KMS-11 (cell line): ENCODE measurements around the gene EIF5.

Experiments
- H2AFZ ChIP-seq: fragments of 200-600 bp; sonication (generic); 2 replicates; pipeline ENCODE4 v1.6.1; 2016; ENCODE audit warnings: antibody characterized with exemption, mixed run types, low read depth
- H3K27ac ChIP-seq: fragments of 200-600 bp; sonication (generic); 2 replicates; pipeline ENCODE4 v1.6.1; 2016; ENCODE audit warnings: mild to moderate bottlenecking, mixed run types
- H3K27me3 ChIP-seq: fragments of 200-600 bp; sonication (generic); 2 replicates; pipeline ENCODE4 v1.6.1; 2017; ENCODE audit warnings: mild to moderate bottlenecking, low read depth, mixed run types, moderate library complexity; ENCODE audit not compliant: insufficient read depth
- H3K36me3 ChIP-seq: fragments of 200-600 bp; sonication (generic); 2 replicates; pipeline ENCODE4 v1.6.1; 2017; ENCODE audit warnings: mild to moderate bottlenecking, mixed run types; ENCODE audit not compliant: insufficient read depth
- H3K4me1 ChIP-seq: fragments of 200-600 bp; sonication (generic); 2 replicates; pipeline ENCODE4 v1.6.1; 2016; ENCODE audit warnings: mild to moderate bottlenecking, low read depth, mixed run types; ENCODE audit not compliant: poor library complexity, severe bottlenecking
- H3K4me2 ChIP-seq: fragments of 200-600 bp; sonication (generic); 2 replicates; pipeline ENCODE4 v1.7.0; 2016; ENCODE audit warnings: mild to moderate bottlenecking, mixed run types
- H3K4me3 ChIP-seq: fragments of 200-600 bp; sonication (generic); IDR thresholded peaks from 2 replicates; pipeline ENCODE4 v1.6.1; 2017; ENCODE audit warnings: low read depth, low read length, mixed read lengths; ENCODE audit not compliant: insufficient read depth
- H3K79me2 ChIP-seq: fragments of 200-600 bp; sonication (generic); 2 replicates; pipeline ENCODE4 v1.6.1; 2016; ENCODE audit warnings: low read depth, mixed run types; ENCODE audit not compliant: insufficient read depth
- H3K9ac ChIP-seq: fragments of 200-600 bp; sonication (generic); 2 replicates; pipeline ENCODE4 v1.6.1; 2016; ENCODE audit warnings: mild to moderate bottlenecking, mixed run types
- H4K20me1 ChIP-seq: fragments of 200-600 bp; sonication (generic); 2 replicates; pipeline ENCODE4 v1.6.1; 2016; ENCODE audit warnings: mild to moderate bottlenecking, mixed run types; ENCODE audit not compliant: insufficient read depth
- CTCF ChIP-seq: fragments of 200-600 bp; sonication (generic); conservative IDR thresholded peaks from 2 replicates; pipeline ENCODE4 v1.6.1; 2017; ENCODE audit warnings: low read depth, mild to moderate bottlenecking, antibody characterized with exemption, low read length, moderate library complexity, mixed read lengths

The EIF5 gene

GRCh38 chr14:103370087-103370486, 36.0 kb downstream of the EIF5 start:
- no peak overlapping the region for H3K27ac ChIP-seq
- H4K20me1 ChIP-seq = no peaks in the 10 kb centered on the region
- no peaks in the 10 kb centered on the region for H3K27me3 ChIP-seq
- no peak overlapping the region for H3K4me2 ChIP-seq
- H3K9ac ChIP-seq = no peak overlapping the region
- H2AFZ ChIP-seq = no peak overlapping the region
- H3K36me3 ChIP-seq = no peaks in the 10 kb centered on the region
- no peak overlapping the region for H3K4me3 ChIP-seq
- no peaks in the 10 kb centered on the region for H3K4me1 ChIP-seq
- no peak for TF ChIP-seq CTCF
- H3K79me2 ChIP-seq = no peaks in the 10 kb centered on the region

GRCh38 chr14:103372017-103372416, 38.0 kb downstream of the EIF5 start:
- Histone ChIP-seq H4K20me1 (no peaks in the 10 kb centered on the region), H2AFZ (no peak overlapping the region), H3K27ac (no peak overlapping the region), H3K9ac (no peak overlapping the region), H3K4me3 (no peak overlapping the region), H3K4me1 (no peaks in the 10 kb centered on the region), H3K4me2 (no peak overlapping the region), H3K79me2 (no peaks in the 10 kb centered on the region), H3K27me3 (no peaks in the 10 kb centered on the region), H3K36me3 (no peaks in the 10 kb centered on the region)
- no peak for TF ChIP-seq CTCF

- H3K27ac ChIP-seq = no peak overlapping the region
- TF ChIP-seq CTCF = no peak
- no peak overlapping the region for H3K4me2 ChIP-seq
- H3K79me2 ChIP-seq = no peaks in the 10 kb centered on the region
- H3K27me3 ChIP-seq = no peaks in the 10 kb centered on the region
- no peaks in the 10 kb centered on the region for H4K20me1 ChIP-seq
- no peak overlapping the region for H2AFZ ChIP-seq
- no peaks in the 10 kb centered on the region for H3K4me1 ChIP-seq
- no peak overlapping the region for H3K9ac ChIP-seq
- H3K4me3 ChIP-seq = no peak overlapping the region
- H3K36me3 ChIP-seq = no peaks in the 10 kb centered on the region
These were observed 38.7 kb downstream of the EIF5 start for GRCh38 chr14:103372552-103373304.

GRCh38 chr14:103374121-103374520, 40.1 kb downstream of the EIF5 start:
- no peaks in the 10 kb centered on the region for H3K36me3 ChIP-seq
- no peaks in the 10 kb centered on the region for H4K20me1 ChIP-seq
- H3K27ac ChIP-seq = no peak overlapping the region
- no peak for TF ChIP-seq CTCF
- no peak overlapping the region for H2AFZ ChIP-seq
- no peak overlapping the region for H3K4me3 ChIP-seq
- no peaks in the 10 kb centered on the region for H3K79me2 ChIP-seq
- no peak overlapping the region for H3K4me2 ChIP-seq
- no peaks in the 10 kb centered on the region for H3K27me3 ChIP-seq
- H3K9ac ChIP-seq = no peak overlapping the region
- H3K4me1 ChIP-seq = no peaks in the 10 kb centered on the region
